DMS153 (cell line): ENCODE data around the gene NTNG2.

Experiments
- DNase-seq: peaks from one replicate; lab custom pipeline; 2025; lab: John Stamatoyannopoulos, UW

NTNG2 gene

GRCh38 chr9:132171702-132172101, 9.8 kb downstream of the NTNG2 start:
- no peak for DNase-seq

DNA sequence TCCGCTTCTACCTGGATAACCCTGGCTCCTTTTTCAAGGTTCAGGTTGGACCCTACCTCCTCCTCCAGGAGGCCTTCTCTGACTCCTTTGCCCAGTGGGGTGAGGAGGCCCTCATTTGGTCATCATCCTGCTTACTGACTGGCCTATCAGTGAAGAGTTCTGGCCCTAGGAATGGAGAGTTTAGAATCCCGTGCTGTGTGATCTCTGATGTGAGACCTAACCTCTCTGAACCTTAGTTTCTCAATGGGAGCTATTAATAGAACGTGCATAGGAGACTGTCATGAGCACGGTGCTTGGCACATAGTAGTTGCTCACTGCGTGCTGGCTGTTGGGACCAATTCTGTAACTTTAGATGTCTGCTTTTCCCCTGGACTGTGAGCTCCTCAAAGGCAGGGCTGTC, 10.3 kb downstream of the NTNG2 start:
- DNase-seq: no peak

- DNase-seq: no peak
Measured at GRCh38 chr9:132175431-132175830, 13.6 kb downstream of the NTNG2 start.

GRCh38 chr9:132176338-132176737, 14.5 kb downstream of the NTNG2 start:
- DNase-seq: no peak

DNA sequence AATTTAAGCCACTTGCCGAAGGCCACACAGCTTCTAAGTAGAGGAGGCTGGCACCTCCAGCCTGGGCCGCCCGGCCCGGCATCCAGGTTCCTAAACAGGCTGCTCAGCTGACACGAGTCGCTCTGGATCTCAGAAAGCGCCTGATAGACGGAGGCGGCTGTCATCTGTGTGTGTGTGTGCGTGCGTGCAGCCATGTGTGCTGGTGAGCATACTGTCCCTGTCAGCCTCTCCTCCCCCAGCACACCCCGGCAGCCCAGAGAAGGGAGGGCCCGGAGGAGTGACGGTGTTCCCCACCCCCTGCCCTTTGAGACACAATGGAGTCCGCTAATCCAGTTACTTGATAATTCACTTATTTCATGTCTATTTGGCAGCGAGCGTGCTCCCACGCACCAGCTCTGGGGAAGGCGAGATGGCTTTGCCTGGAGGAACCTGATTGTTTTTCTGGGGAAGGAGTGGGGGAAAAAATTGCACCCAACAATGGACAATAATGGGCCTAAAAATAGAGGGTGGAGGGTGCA, 20.0 kb downstream of the NTNG2 start:
- no peak for DNase-seq

- DNase-seq: no peak
Measured at GRCh38 chr9:132182314-132183091, 20.6 kb downstream of the NTNG2 start.

- no peak for DNase-seq
Measured at GRCh38 chr9:132183134-132183533, 21.3 kb downstream of the NTNG2 start.

DNA sequence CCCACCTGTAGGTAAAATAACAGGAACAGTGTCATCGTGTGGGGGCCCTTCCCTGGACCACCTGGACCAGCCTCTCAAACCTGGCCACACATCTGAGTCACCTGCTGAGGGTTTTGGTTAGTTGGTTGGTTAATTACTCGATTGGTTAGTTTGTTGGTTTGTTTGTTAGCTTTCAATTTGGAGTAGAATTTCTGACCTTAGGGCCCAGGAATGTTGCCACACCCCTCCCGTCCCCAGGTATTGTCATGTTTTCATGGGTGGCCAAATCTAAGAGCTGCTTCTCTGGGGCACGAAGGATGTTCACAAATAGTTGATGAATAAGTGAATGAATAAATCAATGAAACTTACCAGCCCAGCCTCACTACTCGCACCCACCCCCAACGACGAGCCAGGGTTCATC, 21.9 kb downstream of the NTNG2 start:
- DNase-seq: no peak

DNA sequence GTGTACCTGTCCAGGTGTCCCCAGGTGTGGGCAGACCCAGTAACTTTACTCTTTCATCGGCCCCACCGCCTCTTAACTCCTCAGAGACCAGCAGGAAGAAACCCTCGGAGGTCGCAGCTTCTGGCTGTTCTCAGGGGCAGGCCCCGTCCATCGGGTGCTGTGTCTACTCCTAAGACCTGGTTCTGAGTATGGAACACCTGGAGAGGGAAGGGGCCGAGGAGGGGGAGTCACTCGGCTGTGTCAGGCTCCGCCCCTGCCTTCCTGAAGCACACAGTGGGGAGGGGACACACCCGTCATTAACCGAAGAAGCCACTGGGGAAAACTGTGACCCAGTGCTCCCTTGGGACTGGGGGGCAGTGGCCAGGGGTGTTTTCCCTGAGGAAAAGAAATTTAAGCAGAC, 22.3 kb downstream of the NTNG2 start:
- peak; percentile 59 for DNase-seq

DNA sequence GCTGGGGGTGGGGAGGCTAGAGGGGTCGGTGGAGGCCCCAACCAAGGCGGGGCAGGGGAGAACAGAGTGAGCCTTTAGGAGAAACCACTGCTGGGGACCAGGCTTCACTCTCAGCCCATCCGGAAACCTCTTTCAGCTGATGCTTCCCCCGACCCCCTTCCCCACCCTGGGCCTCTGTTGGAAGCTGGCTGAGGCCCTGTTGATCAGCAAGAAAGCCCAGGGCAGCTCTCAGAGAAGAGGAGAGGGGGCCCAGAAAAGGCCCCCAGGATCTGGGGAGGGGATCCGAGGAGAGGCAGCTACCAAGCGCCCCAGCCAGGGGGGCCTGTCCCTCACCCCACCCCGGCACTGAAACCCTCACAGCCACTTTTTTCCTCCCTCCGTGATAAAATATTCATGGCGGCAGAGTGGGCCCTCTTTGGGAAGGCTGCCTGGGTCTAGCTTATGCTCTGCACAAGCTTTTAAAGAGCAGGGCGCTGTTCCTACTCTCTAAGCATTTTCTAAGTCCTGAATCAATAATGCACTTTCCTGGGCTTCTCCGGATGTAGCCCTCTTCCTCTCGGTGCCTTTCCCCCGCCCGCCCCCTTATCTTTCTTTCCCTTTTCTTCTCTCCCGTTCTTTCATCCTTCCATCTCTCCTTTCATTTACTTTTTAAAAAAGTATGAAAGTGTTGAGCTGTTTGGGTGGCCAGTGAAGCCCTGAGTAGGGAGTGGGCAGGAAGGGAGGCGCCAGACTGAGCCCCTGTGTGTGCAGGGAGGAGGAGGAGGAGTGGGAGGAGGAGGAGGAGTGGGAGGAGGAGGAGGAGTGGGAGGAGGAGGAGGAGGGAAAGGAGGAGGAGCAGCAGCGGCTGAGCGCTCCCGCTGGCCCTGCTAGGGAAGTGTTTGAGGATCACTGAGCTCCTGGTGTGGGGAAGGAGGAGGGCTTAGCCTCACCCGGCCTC, 23.5 kb downstream of the NTNG2 start:
- DNase-seq: no peak

- peak; percentile 33 for DNase-seq
Measured at GRCh38 chr9:132187121-132187620, 25.3 kb downstream of the NTNG2 start.

DNA sequence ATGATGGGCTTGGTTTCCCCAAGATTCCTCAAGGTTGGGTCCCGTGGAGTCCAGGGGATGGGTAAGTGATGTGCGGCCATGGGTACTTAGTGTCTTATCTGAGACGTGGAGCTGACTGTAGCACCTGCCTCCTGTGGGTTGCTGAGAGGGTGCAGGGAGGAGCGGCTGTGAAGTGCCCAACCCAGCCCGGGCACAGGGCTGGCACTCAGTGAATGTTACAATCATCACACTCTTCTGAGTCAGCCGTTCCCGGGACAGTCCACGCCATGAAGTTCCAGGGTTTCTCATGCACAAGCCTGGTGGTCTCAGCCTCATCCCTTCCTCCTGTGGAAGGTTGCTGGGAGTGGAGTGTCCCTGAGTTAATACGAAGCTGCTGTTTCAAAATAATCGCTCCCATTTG, 29.1 kb downstream of the NTNG2 start:
- no peak for DNase-seq

DNA sequence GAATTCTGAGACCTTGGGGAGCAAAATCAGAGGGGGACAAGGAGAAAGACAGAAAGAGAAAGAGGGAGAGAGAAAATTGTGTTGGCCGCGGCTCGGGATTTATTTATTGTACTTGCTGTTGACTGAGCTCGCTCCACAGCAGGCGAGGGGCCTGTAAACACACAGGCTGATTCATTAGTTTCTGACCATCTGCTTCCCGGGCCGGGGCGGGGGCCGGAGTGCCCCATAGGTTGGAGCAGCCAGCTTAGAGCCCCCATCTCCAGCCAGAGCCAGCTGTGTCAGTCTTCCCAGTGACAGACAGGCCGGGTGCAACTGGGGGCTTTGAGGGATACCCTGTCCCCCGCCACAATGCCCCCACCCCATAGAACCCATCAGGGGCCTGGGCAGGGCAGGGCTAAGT, 30.9 kb downstream of the NTNG2 start:
- DNase-seq: no peak

DNA sequence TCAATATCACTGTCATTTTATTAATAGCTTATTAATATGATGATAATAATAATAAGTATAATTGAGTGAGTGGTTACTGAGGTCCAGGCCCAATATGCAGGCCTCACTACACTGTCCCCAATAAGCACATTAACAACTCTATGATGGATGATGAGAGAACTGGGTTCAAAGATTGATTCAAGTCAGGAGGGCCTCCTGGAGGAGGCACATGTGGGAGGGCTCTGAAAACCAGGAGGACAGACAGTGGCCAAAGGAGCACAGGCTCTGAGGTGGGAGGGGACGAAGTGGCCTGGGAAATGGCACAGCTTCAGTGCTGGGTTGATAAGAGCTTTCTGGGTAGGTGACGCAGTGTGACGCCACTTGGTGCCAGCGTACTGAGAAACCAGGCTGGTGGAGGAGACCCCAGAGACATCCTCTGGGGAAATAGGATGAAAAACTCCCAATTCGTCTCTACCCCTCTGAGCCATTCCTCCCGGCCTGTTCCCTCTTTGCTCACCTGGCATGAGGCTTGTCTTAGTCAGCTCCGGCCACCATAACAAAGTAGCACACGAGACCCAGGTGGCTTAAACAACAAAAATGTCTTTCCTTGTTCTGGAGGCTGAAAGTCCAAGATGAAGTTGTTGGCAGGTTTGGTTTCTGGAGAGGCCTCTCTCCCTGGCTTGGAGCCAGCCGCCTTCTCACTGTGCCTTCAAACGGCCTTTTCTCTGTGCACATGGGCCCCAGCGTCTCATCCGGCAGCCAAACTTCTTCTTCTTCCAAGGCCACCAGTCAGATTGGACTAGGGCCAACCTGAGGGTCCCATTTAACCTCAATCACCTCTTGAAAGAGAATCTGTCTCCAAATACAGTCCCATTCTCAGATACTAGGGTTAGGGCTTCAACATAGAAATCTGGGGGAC, 31.6 kb downstream of the NTNG2 start:
- DNase-seq: no peak

DNA sequence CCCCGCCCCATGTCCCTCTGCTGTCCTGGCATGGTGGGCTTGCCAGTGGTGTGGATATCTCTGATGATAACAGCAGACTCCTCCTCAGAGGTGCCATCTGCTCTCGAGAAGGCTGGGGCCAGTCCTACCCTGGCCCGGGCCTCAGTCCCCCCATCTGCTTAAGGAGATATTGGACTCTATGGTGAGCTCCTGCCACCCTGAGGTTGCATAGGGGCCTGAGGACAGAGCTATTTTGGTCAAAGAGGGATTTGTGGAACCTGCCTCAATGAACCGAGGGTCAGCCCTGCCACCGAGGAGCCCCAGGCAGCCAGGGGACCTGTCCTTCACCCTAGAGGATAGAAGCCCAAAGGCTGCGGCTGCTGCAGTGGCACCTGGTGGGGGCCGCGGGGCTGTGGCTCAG, 32.6 kb downstream of the NTNG2 start:
- no peak for DNase-seq

- DNase-seq: no peak
Measured at GRCh38 chr9:132197315-132197714, 35.5 kb downstream of the NTNG2 start.

DNA sequence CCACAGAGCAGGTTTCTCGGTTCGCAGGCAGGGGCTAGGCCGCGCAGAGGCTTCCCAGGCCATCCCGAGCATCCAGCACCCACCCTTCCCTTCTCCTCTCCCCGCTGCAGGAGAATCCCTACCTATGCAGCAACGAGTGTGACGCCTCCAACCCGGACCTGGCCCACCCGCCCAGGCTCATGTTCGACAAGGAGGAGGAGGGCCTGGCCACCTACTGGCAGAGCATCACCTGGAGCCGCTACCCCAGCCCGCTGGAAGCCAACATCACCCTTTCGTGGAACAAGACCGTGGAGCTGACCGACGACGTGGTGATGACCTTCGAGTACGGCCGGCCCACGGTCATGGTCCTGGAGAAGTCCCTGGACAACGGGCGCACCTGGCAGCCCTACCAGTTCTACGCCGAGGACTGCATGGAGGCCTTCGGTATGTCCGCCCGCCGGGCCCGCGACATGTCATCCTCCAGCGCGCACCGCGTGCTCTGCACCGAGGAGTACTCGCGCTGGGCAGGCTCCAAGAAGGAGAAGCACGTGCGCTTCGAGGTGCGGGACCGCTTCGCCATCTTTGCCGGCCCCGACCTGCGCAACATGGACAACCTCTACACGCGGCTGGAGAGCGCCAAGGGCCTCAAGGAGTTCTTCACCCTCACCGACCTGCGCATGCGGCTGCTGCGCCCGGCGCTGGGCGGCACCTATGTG, 36.1 kb downstream of the NTNG2 start:
- no peak for DNase-seq

DNA sequence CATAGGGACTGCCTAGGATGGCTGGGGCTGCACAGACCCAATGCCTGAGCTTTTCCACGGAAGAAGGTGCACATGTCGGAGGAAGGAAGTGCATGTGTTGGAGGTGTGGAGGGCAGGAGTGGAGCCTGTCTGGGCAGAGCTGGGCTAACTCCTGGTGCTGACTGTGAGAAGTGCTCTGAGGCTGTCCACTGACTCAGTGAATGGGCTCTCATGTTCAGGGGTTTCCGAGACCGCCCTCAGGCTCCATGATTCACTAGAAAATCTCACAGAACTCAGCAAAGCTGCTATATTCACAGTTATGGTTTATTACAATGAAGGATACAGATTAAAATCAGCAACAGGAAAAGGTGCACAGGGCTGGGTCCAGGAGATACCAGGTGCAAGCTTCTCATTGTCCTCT, 37.2 kb downstream of the NTNG2 start:
- no peak for DNase-seq

GRCh38 chr9:132200706-132201105, 38.8 kb downstream of the NTNG2 start:
- no peak for DNase-seq

DNA sequence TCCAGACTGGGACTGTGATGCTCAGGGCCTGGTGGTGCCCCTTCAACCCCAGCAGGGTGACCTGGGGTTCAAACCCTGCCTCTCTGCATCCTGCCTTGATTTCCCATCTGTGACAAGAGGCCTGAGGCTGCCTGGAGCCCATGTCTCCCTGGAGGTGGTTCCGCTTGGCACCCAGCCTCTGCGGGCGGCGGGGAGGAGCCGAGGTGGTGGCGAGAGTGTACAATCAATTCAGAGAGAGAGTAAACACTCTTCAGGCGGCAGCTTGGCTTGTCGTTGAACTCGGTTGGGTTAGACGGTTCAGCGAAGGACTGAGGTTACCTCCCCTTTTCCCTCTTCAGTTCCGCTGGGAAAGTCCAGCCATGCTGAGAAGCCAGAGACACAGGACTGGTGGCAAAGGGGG, 39.3 kb downstream of the NTNG2 start:
- DNase-seq: peak; percentile 90
